Mesenchymal stem cell (in vitro differentiated cells and primary cell): ENCODE results near the gene NECAB2.
A peak's percentile ranks its signal among the peaks of the same experiment; 100 is the strongest.

Experiments
- DNase-seq: peaks from one replicate; pipeline ENCODE4 v3.0.0-alpha.2; 2013
- H2AFZ ChIP-seq: one replicate; pipeline ENCODE4 v1.6.1; 2013; ENCODE audit warnings: low read depth, mild to moderate bottlenecking, control low read depth, inconsistent platforms, low read length, moderate library complexity
- H2AK5ac ChIP-seq: 2 replicates; pipeline ENCODE4 v1.6.1; 2013; ENCODE audit warnings: low read length, moderate library complexity, mild to moderate bottlenecking, inconsistent platforms; ENCODE audit not compliant: severe bottlenecking
- H2BK120ac ChIP-seq: one replicate; pipeline ENCODE4 v1.6.1; 2013; ENCODE audit warnings: low read depth, mild to moderate bottlenecking, inconsistent platforms, low read length, moderate library complexity
- H2BK12ac ChIP-seq, 2 experiments: one replicate each; pipeline ENCODE4 v1.6.1; 2013; ENCODE audit warnings: inconsistent platforms in 2 of 2, low read length in 2 of 2, mild to moderate bottlenecking in 2 of 2, moderate library complexity in 2 of 2, control low read depth in 1 of 2
- H2BK15ac ChIP-seq: one replicate; pipeline ENCODE4 v1.6.1; 2013; ENCODE audit warnings: mild to moderate bottlenecking, low read depth, inconsistent platforms; ENCODE audit not compliant: poor library complexity, severe bottlenecking
- H2BK5ac ChIP-seq: 2 replicates; pipeline ENCODE4 v1.6.1; 2013; ENCODE audit warnings: low read depth, mild to moderate bottlenecking, low read length, control low read depth, inconsistent platforms; ENCODE audit not compliant: poor library complexity, severe bottlenecking
- H3K14ac ChIP-seq, 2 experiments: one replicate each; pipeline ENCODE4 v1.6.1; 2013; ENCODE audit warnings: inconsistent platforms in 2 of 2, low read length in 2 of 2, control low read depth in 1 of 2, mild to moderate bottlenecking in 1 of 2, moderate library complexity in 1 of 2
- H3K18ac ChIP-seq, 2 experiments: one replicate each; pipeline ENCODE4 v1.6.1; 2013; ENCODE audit warnings: inconsistent platforms in 2 of 2, low read length in 2 of 2, control low read depth in 1 of 2, low read depth in 1 of 2, mild to moderate bottlenecking in 1 of 2
- H3K23ac ChIP-seq, 2 experiments: one replicate each; pipeline ENCODE4 v1.6.1; 2013; ENCODE audit warnings: inconsistent platforms in 2 of 2, low read length in 2 of 2, mild to moderate bottlenecking in 2 of 2, moderate library complexity in 2 of 2, control low read depth in 1 of 2
- H3K27ac ChIP-seq: 2 replicates; pipeline ENCODE4 v1.5.1; 2013; ENCODE audit warnings: mild to moderate bottlenecking, moderate library complexity, low read length, control low read depth, inconsistent platforms; ENCODE audit not compliant: poor library complexity, severe bottlenecking
- H3K27me3 ChIP-seq, 2 experiments: 2 replicates each; pipeline versions ENCODE4 v1.6.1 to v1.7.0; 2013; ENCODE audit warnings: low read length in 2 of 2, mild to moderate bottlenecking in 2 of 2, moderate library complexity in 2 of 2, control low read depth in 1 of 2, inconsistent platforms in 1 of 2; ENCODE audit not compliant: control insufficient read depth in 1 of 2, insufficient read depth in 1 of 2
- H3K36me3 ChIP-seq, 2 experiments: 2 replicates each; pipeline versions ENCODE4 v1.6.1 to v1.7.0; 2013; ENCODE audit warnings: low read length in 2 of 2, control low read depth in 1 of 2, inconsistent platforms in 1 of 2, low read depth in 1 of 2, mild to moderate bottlenecking in 1 of 2; ENCODE audit not compliant: insufficient read depth in 2 of 2, control insufficient read depth in 1 of 2
- H3K4ac ChIP-seq, 2 experiments: one replicate each; pipeline ENCODE4 v1.6.1; 2013; ENCODE audit warnings: inconsistent platforms in 2 of 2, low read length in 2 of 2, mild to moderate bottlenecking in 2 of 2, moderate library complexity in 2 of 2, control low read depth in 1 of 2, low read depth in 1 of 2
- H3K4me1 ChIP-seq: 2 replicates; pipeline ENCODE4 v1.6.1; 2013; ENCODE audit warnings: low read depth, low read length, control low read depth; ENCODE audit not compliant: control insufficient read depth, insufficient read depth
- H3K4me2 ChIP-seq: 2 replicates; pipeline ENCODE4 v1.6.1; 2013; ENCODE audit warnings: low read length, mild to moderate bottlenecking, inconsistent platforms; ENCODE audit not compliant: poor library complexity, severe bottlenecking
- H3K4me3 ChIP-seq, 2 experiments: 2 replicates each; pipeline versions ENCODE4 v1.5.1 to v1.7.0; 2013; ENCODE audit warnings: low read length in 2 of 2, mild to moderate bottlenecking in 2 of 2, control low read depth in 1 of 2, low read depth in 1 of 2; ENCODE audit not compliant: insufficient read depth in 1 of 2
- H3K79me1 ChIP-seq: replicated peaks from 2 replicates; pipeline ENCODE4 v1.6.1; 2013; ENCODE audit warnings: mild to moderate bottlenecking, control low read depth, low read length, inconsistent platforms; ENCODE audit not compliant: poor library complexity, severe bottlenecking
- H3K9ac ChIP-seq: 2 replicates; pipeline ENCODE4 v1.7.0; 2013; ENCODE audit warnings: mild to moderate bottlenecking, low read length, moderate library complexity
- H3K9me3 ChIP-seq: 2 replicates; pipeline ENCODE4 v1.7.0; 2013; ENCODE audit warnings: mild to moderate bottlenecking, low read length; ENCODE audit not compliant: control insufficient read depth
- H4K8ac ChIP-seq: one replicate; pipeline ENCODE4 v1.6.1; 2013; ENCODE audit warnings: inconsistent platforms, mild to moderate bottlenecking, low read length, moderate library complexity
- H4K91ac ChIP-seq: one replicate; pipeline ENCODE4 v1.6.1; 2013; ENCODE audit warnings: mild to moderate bottlenecking, low read length, inconsistent platforms
- WGBS: methylation state at CpG from one replicate; pipeline ENCODE4 v1.1.7; 2013; ENCODE audit warnings: mixed read lengths; 5-methylcytosine and 5-hydroxymethylcytosine counted together

NECAB2 gene

GRCh38 chr16:83994087-83994486 lies 26.0 kb downstream of the NECAB2 start:
- Histone ChIP-seq H2BK15ac (no peak overlapping the region), H2AFZ (no peak overlapping the region), H3K9me3 (no peaks in the 10 kb centered on the region), H3K18ac (no peak overlapping the region), H2AK5ac (no peak overlapping the region), H3K27ac (no peak overlapping the region), H3K4me2 (no peak overlapping the region), H2BK5ac (no peak overlapping the region), H2BK120ac (no peak overlapping the region), H3K4me3 (no peak overlapping the region), H3K4me1 (peaks cover 8% of the 10 kb centered on the region), H3K9ac (peak overlapping the region; percentile 26), H3K23ac (no peak overlapping the region), H3K79me1 (no peaks in the 10 kb centered on the region), H3K4ac (no peak overlapping the region), H3K36me3 (no peaks in the 10 kb centered on the region), H4K8ac (no peak overlapping the region), H4K91ac (no peak overlapping the region), H2BK12ac (no peak overlapping the region), H3K27me3 (peaks cover 18 to 20% of the 10 kb centered on the region in 2 experiments), H3K14ac (no peak overlapping the region)
- 73% methylated on average over 5 of the region's 8 CpGs for WGBS
- peak; percentile 88 for DNase-seq

- H2BK120ac ChIP-seq: no peak overlapping the region
- no peak overlapping the region for H2BK12ac ChIP-seq
- no peak overlapping the region for H3K4me2 ChIP-seq
- no peak overlapping the region for H4K91ac ChIP-seq
- H3K79me1 ChIP-seq: no peaks in the 10 kb centered on the region
- no peak overlapping the region for H3K18ac ChIP-seq
- H3K4ac ChIP-seq: no peak overlapping the region
- peaks cover 8% of the 10 kb centered on the region for H3K4me1 ChIP-seq
- no peak overlapping the region for H3K4me3 ChIP-seq
- no peak overlapping the region for H3K14ac ChIP-seq
- no peak overlapping the region for H4K8ac ChIP-seq
- H2AFZ ChIP-seq: no peak overlapping the region
- no peak overlapping the region for H3K23ac ChIP-seq
- H2BK5ac ChIP-seq: no peak overlapping the region
- no peak overlapping the region for H2AK5ac ChIP-seq
- H3K27ac ChIP-seq: no peak overlapping the region
- peaks cover 11 to 15% of the 10 kb centered on the region in 2 experiments for H3K27me3 ChIP-seq
- H3K9me3 ChIP-seq: no peaks in the 10 kb centered on the region
- no peaks in the 10 kb centered on the region for H3K36me3 ChIP-seq
- H2BK15ac ChIP-seq: no peak overlapping the region
- DNase-seq: no peak
- H3K9ac ChIP-seq: no peak overlapping the region
- WGBS: 92% methylated on average over 13 of the region's 13 CpGs
Observed at GRCh38 chr16:83994703-83995102, 26.7 kb downstream of the NECAB2 start.

GRCh38 chr16:83995754-83996153 lies 27.7 kb downstream of the NECAB2 start:
- Histone ChIP-seq H3K23ac (no peak overlapping the region), H3K14ac (no peak overlapping the region), H2BK15ac (no peak overlapping the region), H3K79me1 (no peaks in the 10 kb centered on the region), H3K9ac (no peak overlapping the region), H3K27me3 (peaks cover 4 to 13% of the 10 kb centered on the region in 2 experiments), H3K18ac (no peak overlapping the region), H4K91ac (no peak overlapping the region), H3K4me1 (peaks cover 10% of the 10 kb centered on the region), H2AFZ (no peak overlapping the region), H3K9me3 (no peaks in the 10 kb centered on the region), H3K4me3 (no peak overlapping the region), H2BK120ac (no peak overlapping the region), H4K8ac (no peak overlapping the region), H3K27ac (no peak overlapping the region), H3K4me2 (peak overlapping the region; percentile 12), H2AK5ac (no peak overlapping the region), H2BK5ac (no peak overlapping the region), H2BK12ac (no peak overlapping the region), H3K4ac (no peak overlapping the region), H3K36me3 (no peaks in the 10 kb centered on the region)
- no peak for DNase-seq
- WGBS: 50% methylated on average over 21 of the region's 21 CpGs

- Histone ChIP-seq H4K8ac (no peak overlapping the region), H3K27ac (no peak overlapping the region), H3K79me1 (no peaks in the 10 kb centered on the region), H3K9me3 (no peaks in the 10 kb centered on the region), H3K4me1 (peaks cover 15% of the 10 kb centered on the region), H2BK15ac (no peak overlapping the region), H2BK120ac (no peak overlapping the region), H3K14ac (peak overlapping the region in 1 of 2 experiments; percentile 26), H2BK5ac (no peak overlapping the region), H3K36me3 (no peaks in the 10 kb centered on the region), H3K4ac (no peak overlapping the region), H4K91ac (no peak overlapping the region), H3K27me3 (peaks cover 6 to 13% of the 10 kb centered on the region in 2 experiments), H3K4me2 (no peak overlapping the region), H2BK12ac (no peak overlapping the region), H3K23ac (no peak overlapping the region), H2AK5ac (no peak overlapping the region), H2AFZ (no peak overlapping the region), H3K9ac (no peak overlapping the region), H3K4me3 (no peak overlapping the region), H3K18ac (no peak overlapping the region)
- 86% methylated on average over 15 of the region's 15 CpGs for WGBS
- no peak for DNase-seq
Observed at GRCh38 chr16:83996481-83997252, 28.6 kb downstream of the NECAB2 start.
